ENCODE data around the gene TSR1.

The TSR1 gene

GRCh38 chr17:2282297-2282873, 53.9 kb downstream of the TSR1 start:
- no peak for DNase-seq (ENCODE audit: low read depth, low spot score)

GRCh38 chr17:2279707-2280106, 56.5 kb downstream of the TSR1 start:
- no peak for DNase-seq (ENCODE audit: low read depth, low spot score)

GRCh38 chr17:2277429-2278170, 58.7 kb downstream of the TSR1 start:
- DNase-seq (ENCODE audit: low read depth, low spot score) = no peak

- no peak for DNase-seq (ENCODE audit: low read depth, low spot score)
Observed at GRCh38 chr17:2275722-2276121, 60.5 kb downstream of the TSR1 start.

- DNase-seq (ENCODE audit: low read depth, low spot score) = no peak
Observed at GRCh38 chr17:2274414-2274813, 61.8 kb downstream of the TSR1 start.
